Spleen (tissue), 7 donors: ENCODE results near the gene DPM1.

Source experiments
- POLR2AphosphoS5 ChIP-seq, 3 donors: sonication (generic); formaldehyde crosslinking; IDR thresholded peaks; one replicate each; pipeline ENCODE4 v1.5.1; 2017; ENCODE audit warnings: antibody characterized with exemption in 3 of 3
- TF ChIP-seq, protein P1 (sequence below), 11 experiments: fragments of 200-600 bp in 7 of 11; fragments of 450-650 bp in 4 of 11; sonication (generic) in 4 of 11; IDR thresholded peaks in 8 of 11; conservative IDR thresholded peaks in 3 of 11; 1 replicate in 7 of 11; 2 replicates in 4 of 11; pipeline versions ENCODE4 v1.4.0 to v1.8.0; 2016 to 2021; ENCODE audit warnings: antibody characterized with exemption in 11 of 11, inconsistent platforms in 4 of 11, mild to moderate bottlenecking in 1 of 11
- donor health status: DM: no; HTN: no; CAD: no; lungs with moderate emphysema.
- donor health status: DM: no; HTN: no; CAD: no.
- donor health status: DM: no; HTN: no; CAD: no.

DNA sequence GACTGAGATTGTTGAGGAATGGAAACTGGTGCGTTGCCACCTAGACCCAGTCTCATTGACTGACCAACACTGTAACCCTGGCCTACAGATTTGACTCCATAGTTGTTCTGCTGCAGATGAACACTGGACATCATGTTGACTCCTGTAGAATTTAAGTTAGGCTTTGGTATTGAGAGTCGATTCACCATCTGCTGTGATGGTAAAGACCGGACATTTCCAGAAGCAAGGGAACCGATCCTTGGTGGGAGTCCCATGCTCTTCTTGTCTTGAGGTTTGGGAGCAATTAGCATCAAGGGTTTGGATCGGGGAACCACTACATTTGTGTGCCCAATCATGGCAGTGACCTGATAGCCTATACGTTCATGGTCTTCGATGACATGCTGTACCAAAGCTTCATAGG lies 64.7 kb downstream of the DPM1 start:
- TF ChIP-seq, protein P1, sequence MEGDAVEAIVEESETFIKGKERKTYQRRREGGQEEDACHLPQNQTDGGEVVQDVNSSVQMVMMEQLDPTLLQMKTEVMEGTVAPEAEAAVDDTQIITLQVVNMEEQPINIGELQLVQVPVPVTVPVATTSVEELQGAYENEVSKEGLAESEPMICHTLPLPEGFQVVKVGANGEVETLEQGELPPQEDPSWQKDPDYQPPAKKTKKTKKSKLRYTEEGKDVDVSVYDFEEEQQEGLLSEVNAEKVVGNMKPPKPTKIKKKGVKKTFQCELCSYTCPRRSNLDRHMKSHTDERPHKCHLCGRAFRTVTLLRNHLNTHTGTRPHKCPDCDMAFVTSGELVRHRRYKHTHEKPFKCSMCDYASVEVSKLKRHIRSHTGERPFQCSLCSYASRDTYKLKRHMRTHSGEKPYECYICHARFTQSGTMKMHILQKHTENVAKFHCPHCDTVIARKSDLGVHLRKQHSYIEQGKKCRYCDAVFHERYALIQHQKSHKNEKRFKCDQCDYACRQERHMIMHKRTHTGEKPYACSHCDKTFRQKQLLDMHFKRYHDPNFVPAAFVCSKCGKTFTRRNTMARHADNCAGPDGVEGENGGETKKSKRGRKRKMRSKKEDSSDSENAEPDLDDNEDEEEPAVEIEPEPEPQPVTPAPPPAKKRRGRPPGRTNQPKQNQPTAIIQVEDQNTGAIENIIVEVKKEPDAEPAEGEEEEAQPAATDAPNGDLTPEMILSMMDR (IDR thresholded peaks at IDR 0.05 in 8 of 11, conservative IDR thresholded peaks at IDR 0.05 in 3 of 11) = no peak
- TF ChIP-seq POLR2AphosphoS5 (IDR thresholded peaks at IDR 0.05) = peak in 1 of 3 donors; percentile 7
